Measurements from ENCODE around the gene SCGB1D4. TPM values are rescaled to one million over a fixed set of nuclear protein-coding genes. Genes with fewer than 3 reads are reported as not detected.

Gene SCGB1D4, protein sequence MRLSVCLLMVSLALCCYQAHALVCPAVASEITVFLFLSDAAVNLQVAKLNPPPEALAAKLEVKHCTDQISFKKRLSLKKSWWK
- not detected for total RNA-seq (2013)
- polyA plus RNA-seq = not detected
- not detected in 2 replicates for polyA minus RNA-seq
- 0 reads per million in 11 experiments for total RNA-seq

DNA sequence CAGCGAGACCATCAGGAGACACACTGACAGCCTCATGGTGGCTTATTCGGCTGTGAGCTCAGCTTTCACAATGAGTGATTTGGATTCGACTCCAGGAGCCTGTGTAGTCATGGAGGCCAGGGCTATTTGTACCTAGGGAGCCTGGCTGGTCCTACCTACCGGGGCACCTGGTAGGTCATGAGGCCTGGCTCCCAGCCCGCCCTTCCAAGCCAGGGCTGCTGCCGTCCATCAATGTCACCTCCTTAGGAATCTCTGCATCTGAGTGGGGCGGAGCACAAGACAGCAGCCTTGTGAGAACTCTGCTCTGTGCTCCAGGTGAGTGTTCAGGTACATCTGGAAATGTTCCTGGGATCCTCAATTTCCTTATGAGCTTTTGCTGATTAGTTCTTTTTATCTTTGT is at the start of gene SCGB1D4:
Gene SCGB1D4 (minus strand): TSS at position 101 of the 400 bp plus-strand sequence. CDS start 65 bp downstream, at position 36.
- Histone ChIP-seq H3K4me1 (ENCODE audit: control insufficient read depth in 1 of 2, insufficient read depth in 2 of 2, low read length in 2 of 2) (no peaks in the 10 kb centered on the region), H3K27ac (ENCODE audit: low read depth in 1 of 2, low read length in 2 of 2) (no peak within 1 kb of the TSS), H2AFZ (ENCODE audit: insufficient read depth, low read depth, low read length, poor library complexity, severe bottlenecking) (no peak within 1 kb of the TSS), H3K9me3 (replicated peaks in 1 of 2; ENCODE audit: control insufficient read depth in 1 of 2, insufficient read depth in 1 of 2, low read length in 2 of 2) (no peaks in the 10 kb centered on the region), H3K9ac (ENCODE audit: insufficient read depth, low read length, poor library complexity, severe bottlenecking) (no peak within 1 kb of the TSS), H3K36me3 (replicated peaks in 1 of 2; ENCODE audit: control insufficient read depth in 1 of 2, insufficient read depth in 2 of 2, low read length in 2 of 2) (no peaks in the 10 kb centered on the region), H3K4me2 (replicated peaks; ENCODE audit: extremely low read depth, low read length, poor library complexity, severe bottlenecking) (no peak within 1 kb of the TSS), H3K79me2 (ENCODE audit: insufficient read depth, low read length) (no peaks in the 10 kb centered on the region), H3K27me3 (ENCODE audit: control insufficient read depth in 2 of 2, insufficient read depth in 2 of 2, low read length in 2 of 2) (peaks cover 0 to 7% of the 10 kb centered on the region in 2 donors), H4K20me1 (ENCODE audit: insufficient read depth, low read length) (no peaks in the 10 kb centered on the region), H3K4me3 (replicated peaks in 1 of 3; ENCODE audit: low read depth in 2 of 3, low read length in 3 of 3) (no peak within 1 kb of the TSS)
- H3K36me3 Mint-ChIP-seq = no peaks in the 10 kb centered on the region
- H3K4me1 Mint-ChIP-seq = no peaks in the 10 kb centered on the region
- 83% methylated on average over 6 of the region's 7 CpGs for WGBS (ENCODE audit: insufficient coverage)
- H3K9me3 Mint-ChIP-seq = no peaks in the 10 kb centered on the region
- TF ChIP-seq CTCF (IDR thresholded peaks at IDR 0.05) = no peak
- H3K4me3 Mint-ChIP-seq = peak within 1 kb of the TSS in 1 of 2 donors; percentile 31
- DNase-seq = no peak
- intact Hi-C loops (cut with micrococcal nuclease) = no loop called here
- peaks cover 16 to 25% (median 19%) of the 10 kb centered on the region in 3 donors for H3K27me3 Mint-ChIP-seq (ENCODE audit: low read depth in 3 of 3)
- no peak within 1 kb of the TSS for H3K27ac Mint-ChIP-seq

GRCh38 chr11:62345861-62346260 is 47.0 kb upstream of the SCGB1D4 start:
- H3K36me3 Mint-ChIP-seq = peaks cover 2 to 18% of the 10 kb centered on the region in 2 donors
- Histone ChIP-seq H3K4me1 (ENCODE audit: control insufficient read depth in 1 of 2, insufficient read depth in 2 of 2, low read length in 2 of 2) (peaks cover 33 to 34% of the 10 kb centered on the region in 2 donors), H4K20me1 (ENCODE audit: insufficient read depth, low read length) (no peaks in the 10 kb centered on the region), H2AFZ (ENCODE audit: insufficient read depth, low read depth, low read length, poor library complexity, severe bottlenecking) (no peak overlapping the region), H3K9me3 (replicated peaks in 1 of 2; ENCODE audit: control insufficient read depth in 1 of 2, insufficient read depth in 1 of 2, low read length in 2 of 2) (no peaks in the 10 kb centered on the region), H3K4me3 (replicated peaks in 1 of 3; ENCODE audit: low read depth in 2 of 3, low read length in 3 of 3) (no peak overlapping the region), H3K79me2 (ENCODE audit: insufficient read depth, low read length) (peaks cover 83% of the 10 kb centered on the region), H3K4me2 (replicated peaks; ENCODE audit: extremely low read depth, low read length, poor library complexity, severe bottlenecking) (no peak overlapping the region), H3K27ac (ENCODE audit: low read depth in 1 of 2, low read length in 2 of 2) (peak overlapping the region in 1 of 2 donors; percentile 84), H3K27me3 (ENCODE audit: control insufficient read depth in 2 of 2, insufficient read depth in 2 of 2, low read length in 2 of 2) (no peaks in the 10 kb centered on the region), H3K36me3 (replicated peaks in 1 of 2; ENCODE audit: control insufficient read depth in 1 of 2, insufficient read depth in 2 of 2, low read length in 2 of 2) (no peaks in the 10 kb centered on the region), H3K9ac (ENCODE audit: insufficient read depth, low read length, poor library complexity, severe bottlenecking) (no peak overlapping the region)
- peak overlapping the region in 5 of 7 donors; percentile 19 to 96 (median 93) for H3K27ac Mint-ChIP-seq
- TF ChIP-seq CTCF (IDR thresholded peaks at IDR 0.05) = no peak
- H3K4me1 Mint-ChIP-seq = peaks cover 52% of the 10 kb centered on the region
- 88% methylated on average over 2 of the region's 6 CpGs for WGBS (ENCODE audit: insufficient coverage)
- H3K27me3 Mint-ChIP-seq (ENCODE audit: low read depth in 3 of 3) = peaks cover 0 to 2% (median 2%) of the 10 kb centered on the region in 3 donors
- no peak overlapping the region for H3K4me3 Mint-ChIP-seq
- H3K9me3 Mint-ChIP-seq = no peaks in the 10 kb centered on the region
- intact Hi-C loops (cut with micrococcal nuclease) = no loop called here
- DNase-seq = no peak
